Measurements from ENCODE around the gene NR4A2.
A peak's percentile ranks its signal among the peaks of the same experiment; 100 is the strongest.

NR4A2 gene

GRCh38 chr2:156332534-156333273 lies at the start of gene NR4A2:
TSS of gene NR4A2 (minus strand) at chr2:156332721. CDS start at chr2:156330186, 2,535 bp downstream.
- Histone ChIP-seq H3K4me1 (ENCODE audit: control insufficient read depth, insufficient read depth, low read length) (no peaks in the 10 kb centered on the region), H3K4me3 (ENCODE audit: low read depth, low read length) (peak within 1 kb of the TSS; percentile 72), H3K27ac (ENCODE audit: extremely low read depth, low read depth, low read length) (peak within 1 kb of the TSS; percentile 96), H3K9me3 (ENCODE audit: control insufficient read depth, insufficient read depth, low read depth, low read length) (no peaks in the 10 kb centered on the region), H3K36me3 (ENCODE audit: control insufficient read depth in 2 of 2, insufficient read depth in 1 of 2, low read length in 2 of 2) (peaks cover 0 to 14% of the 10 kb centered on the region in 2 experiments; a peak in 1 of 3 replicates)
- ChIA-PET POLR2A (interaction anchor here (1.5 to 3.6 kb wide), 2 partner anchors 9 to 10 kb away, joined by 6 to 19 read pairs; no protein-coding TSS in a partner anchor), CTCF (interaction anchor here (0.7 to 1.3 kb wide), 2 partner anchors 135 to 154 kb away, joined by 3 read pairs; no protein-coding TSS in a partner anchor)
- TF ChIP-seq ZNF560 (tag by site-specific recombination; IDR thresholded peaks at IDR 0.05; ENCODE audit: borderline replicate concordance) = no peak
- no peak for TF ChIP-seq OSR2 (tag by site-specific recombination; IDR thresholded peaks at IDR 0.05)
- no peak for TF ChIP-seq ZNF311 (tag by site-specific recombination; IDR thresholded peaks at IDR 0.05; ENCODE audit: borderline replicate concordance)
- TF ChIP-seq ZNF280C (tag by site-specific recombination; IDR thresholded peaks at IDR 0.05) = no peak
- peak; percentile 53; the same call in 1 of the 2 replicates for TF ChIP-seq KLF9 (tag by site-specific recombination; IDR thresholded peaks at IDR 0.05; ENCODE audit: low read depth)
- TF ChIP-seq, protein P1, sequence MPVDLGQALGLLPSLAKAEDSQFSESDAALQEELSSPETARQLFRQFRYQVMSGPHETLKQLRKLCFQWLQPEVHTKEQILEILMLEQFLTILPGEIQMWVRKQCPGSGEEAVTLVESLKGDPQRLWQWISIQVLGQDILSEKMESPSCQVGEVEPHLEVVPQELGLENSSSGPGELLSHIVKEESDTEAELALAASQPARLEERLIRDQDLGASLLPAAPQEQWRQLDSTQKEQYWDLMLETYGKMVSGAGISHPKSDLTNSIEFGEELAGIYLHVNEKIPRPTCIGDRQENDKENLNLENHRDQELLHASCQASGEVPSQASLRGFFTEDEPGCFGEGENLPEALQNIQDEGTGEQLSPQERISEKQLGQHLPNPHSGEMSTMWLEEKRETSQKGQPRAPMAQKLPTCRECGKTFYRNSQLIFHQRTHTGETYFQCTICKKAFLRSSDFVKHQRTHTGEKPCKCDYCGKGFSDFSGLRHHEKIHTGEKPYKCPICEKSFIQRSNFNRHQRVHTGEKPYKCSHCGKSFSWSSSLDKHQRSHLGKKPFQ (tag by site-specific recombination; IDR thresholded peaks at IDR 0.05) = peak; percentile 96
- peak; percentile 81 for TF ChIP-seq ZBTB21 (tag by site-specific recombination; IDR thresholded peaks at IDR 0.05)
- TF ChIP-seq ZNF211 (tag by site-specific recombination; IDR thresholded peaks at IDR 0.05; ENCODE audit: low read depth) = no peak
- TF ChIP-seq, protein P2, sequence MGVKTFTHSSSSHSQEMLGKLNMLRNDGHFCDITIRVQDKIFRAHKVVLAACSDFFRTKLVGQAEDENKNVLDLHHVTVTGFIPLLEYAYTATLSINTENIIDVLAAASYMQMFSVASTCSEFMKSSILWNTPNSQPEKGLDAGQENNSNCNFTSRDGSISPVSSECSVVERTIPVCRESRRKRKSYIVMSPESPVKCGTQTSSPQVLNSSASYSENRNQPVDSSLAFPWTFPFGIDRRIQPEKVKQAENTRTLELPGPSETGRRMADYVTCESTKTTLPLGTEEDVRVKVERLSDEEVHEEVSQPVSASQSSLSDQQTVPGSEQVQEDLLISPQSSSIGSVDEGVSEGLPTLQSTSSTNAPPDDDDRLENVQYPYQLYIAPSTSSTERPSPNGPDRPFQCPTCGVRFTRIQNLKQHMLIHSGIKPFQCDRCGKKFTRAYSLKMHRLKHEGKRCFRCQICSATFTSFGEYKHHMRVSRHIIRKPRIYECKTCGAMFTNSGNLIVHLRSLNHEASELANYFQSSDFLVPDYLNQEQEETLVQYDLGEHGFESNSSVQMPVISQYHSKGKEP (tag by site-specific recombination; IDR thresholded peaks at IDR 0.05) = 0 out of 2 replicates have a peak, but pooled peaks have one; percentile 41
- no peak for TF ChIP-seq ZNF394 (tag by site-specific recombination; IDR thresholded peaks at IDR 0.05; ENCODE audit: borderline replicate concordance)
- no peak for TF ChIP-seq KLF10 (tag by site-specific recombination; IDR thresholded peaks at IDR 0.05)
- TF ChIP-seq ZNF280D (tag by site-specific recombination; IDR thresholded peaks at IDR 0.05) = no peak
- TF ChIP-seq ZNF585B (tag by site-specific recombination; IDR thresholded peaks at IDR 0.05) = no peak
- no peak for TF ChIP-seq ZNF146 (tag by site-specific recombination; IDR thresholded peaks at IDR 0.05)
- no peak for TF ChIP-seq ZNF561 (tag by site-specific recombination; IDR thresholded peaks at IDR 0.05; ENCODE audit: borderline replicate concordance)
- TF ChIP-seq ZBTB10 (tag by site-specific recombination; IDR thresholded peaks at IDR 0.05) = no peak
- TF ChIP-seq ZNF426 (tag by site-specific recombination; IDR thresholded peaks at IDR 0.05) = no peak
- TF ChIP-seq ZNF239 (tag by site-specific recombination; IDR thresholded peaks at IDR 0.05) = no peak
- no peak for TF ChIP-seq ZNF16 (tag by site-specific recombination; IDR thresholded peaks at IDR 0.05; ENCODE audit: low read depth)
- TF ChIP-seq ZNF521 (tag by site-specific recombination; IDR thresholded peaks at IDR 0.05) = no peak
- no peak for TF ChIP-seq ZNF155 (tag by site-specific recombination; IDR thresholded peaks at IDR 0.05)
- no peak for TF ChIP-seq ZSCAN5A (tag by site-specific recombination; IDR thresholded peaks at IDR 0.05)
- TF ChIP-seq ZNF274 (IDR thresholded peaks at IDR 0.05; ENCODE audit: low read length) = no peak
- TF ChIP-seq ZNF274 (tag by site-specific recombination; IDR thresholded peaks at IDR 0.05; ENCODE audit: borderline replicate concordance) = no peak
